Smooth muscle cell (in vitro differentiated cells): Measurements from ENCODE around the gene MANBA. TPM values are rescaled to one million over a fixed set of nuclear protein-coding genes. Genes with fewer than 3 reads are reported as not detected.

ENCODE experiments used
- DNase-seq: peaks from one replicate; lab custom pipeline; 2025; ENCODE audit not compliant: unreplicated experiment; lab: John Stamatoyannopoulos, UW
- H2AFZ ChIP-seq: fragments of 200-600 bp; sonication (generic); 2 replicates; pipeline ENCODE4 v1.6.0; 2016; ENCODE audit warnings: antibody characterized with exemption, low read depth, mild to moderate bottlenecking
- H3F3A ChIP-seq: fragments of 200-600 bp; sonication (generic); 2 replicates; pipeline ENCODE4 v1.6.0; 2017; ENCODE audit warnings: antibody characterized with exemption, low read depth
- H3K27ac ChIP-seq: fragments of 200-600 bp; sonication (generic); 2 replicates; pipeline ENCODE4 v1.5.1; 2016; ENCODE audit warnings: low read depth, mild to moderate bottlenecking
- H3K27me3 ChIP-seq: fragments of 200-600 bp; sonication (generic); 2 replicates; pipeline ENCODE4 v1.6.1; 2016; ENCODE audit warnings: low read depth, mild to moderate bottlenecking
- H3K36me3 ChIP-seq: fragments of 200-600 bp; sonication (generic); 2 replicates; pipeline ENCODE4 v1.5.1; 2016; ENCODE audit warnings: low read depth
- H3K4me1 ChIP-seq: fragments of 200-600 bp; sonication (generic); 2 replicates; pipeline ENCODE4 v1.5.1; 2016; ENCODE audit warnings: low read depth
- H3K4me2 ChIP-seq: fragments of 200-600 bp; sonication (generic); 2 replicates; pipeline ENCODE4 v1.6.0; 2016; ENCODE audit warnings: mild to moderate bottlenecking
- H3K4me3 ChIP-seq: fragments of 200-600 bp; sonication (generic); 2 replicates; pipeline ENCODE4 v1.5.1; 2016; ENCODE audit warnings: mild to moderate bottlenecking
- H3K79me2 ChIP-seq: fragments of 200-600 bp; sonication (generic); 2 replicates; pipeline ENCODE4 v1.6.0; 2016; ENCODE audit warnings: low read depth, mild to moderate bottlenecking
- H3K9ac ChIP-seq: fragments of 200-600 bp; sonication (generic); 2 replicates; pipeline ENCODE4 v1.6.0; 2016; ENCODE audit warnings: low read depth
- H3K9me3 ChIP-seq: fragments of 200-600 bp; sonication (generic); replicated peaks from 2 replicates; pipeline ENCODE4 v1.5.1; 2016; ENCODE audit warnings: low read depth
- H4K20me1 ChIP-seq: fragments of 200-600 bp; sonication (generic); 2 replicates; pipeline ENCODE4 v1.6.0; 2016; ENCODE audit warnings: low read depth
- WGBS: methylation state at CpG from one replicate; pipeline ENCODE4 v1.1.7; 2016; ENCODE audit warnings: low lambda C conversion rate; 5-methylcytosine and 5-hydroxymethylcytosine counted together
- polyA plus RNA-seq: library from polyadenylated mRNA; unstranded; fragments of >200 nt; fragmentation: Nextera tagmentation; extraction: Ambion mirVana; gene quantifications from 2 replicates; pipeline ENCODE4 v1.2.1, GENCODE V29; 2016
- total RNA-seq: library from RNA; depleted of rRNA; stranded (reverse); fragments of >200 nt; gene quantifications from 2 replicates; pipeline ENCODE4 v1.2.3, GENCODE V29; 2014
- TF ChIP-seq, protein P1 (sequence below): fragments of 200-600 bp; sonication (generic); IDR thresholded peaks from 2 replicates; pipeline ENCODE4 v1.5.1; 2017; ENCODE audit warnings: borderline replicate concordance, mild to moderate bottlenecking, antibody characterized with exemption; ENCODE audit not compliant: insufficient read depth, poor library complexity, severe bottlenecking

Gene MANBA
- total and polyA plus RNA-seq, 2 experiments from 2014 or later: 58.1 to 99.9 TPM

DNA sequence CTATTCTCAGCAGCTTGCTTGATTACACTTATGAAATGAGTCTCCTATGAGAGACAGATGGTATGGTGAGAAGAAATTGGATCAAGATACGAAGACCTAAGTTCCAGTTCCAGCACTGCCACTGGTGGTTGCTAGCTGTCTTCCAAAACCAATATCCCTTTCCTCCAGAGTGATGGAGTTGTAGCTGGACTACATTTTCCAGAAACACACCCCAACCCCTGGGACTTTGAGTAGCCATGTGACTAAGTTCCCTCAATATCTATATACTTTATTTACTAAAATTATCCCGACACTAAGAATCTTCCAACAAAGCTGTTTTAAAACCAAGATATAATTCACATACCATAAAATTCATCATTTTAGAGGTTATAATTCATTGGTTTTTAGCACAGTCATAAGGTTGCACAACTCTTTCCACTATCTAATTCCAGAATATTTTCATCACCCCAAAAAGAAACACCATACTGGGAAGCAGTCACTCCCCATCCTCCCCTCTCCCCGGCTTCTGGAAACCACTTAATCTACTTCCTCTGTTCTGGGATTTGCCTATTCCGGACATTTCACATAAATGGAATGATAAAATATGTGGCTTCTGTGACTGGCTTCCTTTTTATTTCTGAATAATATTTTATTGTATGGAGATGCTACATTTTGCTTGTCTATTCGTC, 118.0 kb downstream of the MANBA start:
- H3K27ac ChIP-seq: peak overlapping the region; percentile 84
- H3K9me3 ChIP-seq: no peaks in the 10 kb centered on the region
- H3K4me1 ChIP-seq: peaks cover 3% of the 10 kb centered on the region
- peaks cover 16% of the 10 kb centered on the region for H3F3A ChIP-seq
- 59% methylated on average over 5 of the region's 5 CpGs for WGBS
- H3K9ac ChIP-seq: peak overlapping the region; percentile 23
- no peaks in the 10 kb centered on the region for H3K79me2 ChIP-seq
- no peak overlapping the region for H3K4me3 ChIP-seq
- H3K27me3 ChIP-seq: no peaks in the 10 kb centered on the region
- TF ChIP-seq, protein P1, sequence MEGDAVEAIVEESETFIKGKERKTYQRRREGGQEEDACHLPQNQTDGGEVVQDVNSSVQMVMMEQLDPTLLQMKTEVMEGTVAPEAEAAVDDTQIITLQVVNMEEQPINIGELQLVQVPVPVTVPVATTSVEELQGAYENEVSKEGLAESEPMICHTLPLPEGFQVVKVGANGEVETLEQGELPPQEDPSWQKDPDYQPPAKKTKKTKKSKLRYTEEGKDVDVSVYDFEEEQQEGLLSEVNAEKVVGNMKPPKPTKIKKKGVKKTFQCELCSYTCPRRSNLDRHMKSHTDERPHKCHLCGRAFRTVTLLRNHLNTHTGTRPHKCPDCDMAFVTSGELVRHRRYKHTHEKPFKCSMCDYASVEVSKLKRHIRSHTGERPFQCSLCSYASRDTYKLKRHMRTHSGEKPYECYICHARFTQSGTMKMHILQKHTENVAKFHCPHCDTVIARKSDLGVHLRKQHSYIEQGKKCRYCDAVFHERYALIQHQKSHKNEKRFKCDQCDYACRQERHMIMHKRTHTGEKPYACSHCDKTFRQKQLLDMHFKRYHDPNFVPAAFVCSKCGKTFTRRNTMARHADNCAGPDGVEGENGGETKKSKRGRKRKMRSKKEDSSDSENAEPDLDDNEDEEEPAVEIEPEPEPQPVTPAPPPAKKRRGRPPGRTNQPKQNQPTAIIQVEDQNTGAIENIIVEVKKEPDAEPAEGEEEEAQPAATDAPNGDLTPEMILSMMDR: no peak
- H4K20me1 ChIP-seq: no peaks in the 10 kb centered on the region
- H3K36me3 ChIP-seq: peaks cover 36% of the 10 kb centered on the region
- DNase-seq: no peak
- no peak overlapping the region for H2AFZ ChIP-seq
- peak overlapping the region; percentile 6 for H3K4me2 ChIP-seq

GRCh38 chr4:102641793-102642192, 119.0 kb downstream of the MANBA start:
- no peaks in the 10 kb centered on the region for H3K27me3 ChIP-seq
- peaks cover 16% of the 10 kb centered on the region for H3F3A ChIP-seq
- H3K9me3 ChIP-seq: no peaks in the 10 kb centered on the region
- H3K9ac ChIP-seq: peak overlapping the region; percentile 23
- no peak for DNase-seq
- no peak overlapping the region for H3K4me2 ChIP-seq
- peaks cover 3% of the 10 kb centered on the region for H3K4me1 ChIP-seq
- no peaks in the 10 kb centered on the region for H4K20me1 ChIP-seq
- H3K27ac ChIP-seq: peak overlapping the region; percentile 84
- H3K36me3 ChIP-seq: peaks cover 38% of the 10 kb centered on the region
- TF ChIP-seq, protein P1: no peak
- no peak overlapping the region for H3K4me3 ChIP-seq
- no peak overlapping the region for H2AFZ ChIP-seq
- H3K79me2 ChIP-seq: no peaks in the 10 kb centered on the region

DNA sequence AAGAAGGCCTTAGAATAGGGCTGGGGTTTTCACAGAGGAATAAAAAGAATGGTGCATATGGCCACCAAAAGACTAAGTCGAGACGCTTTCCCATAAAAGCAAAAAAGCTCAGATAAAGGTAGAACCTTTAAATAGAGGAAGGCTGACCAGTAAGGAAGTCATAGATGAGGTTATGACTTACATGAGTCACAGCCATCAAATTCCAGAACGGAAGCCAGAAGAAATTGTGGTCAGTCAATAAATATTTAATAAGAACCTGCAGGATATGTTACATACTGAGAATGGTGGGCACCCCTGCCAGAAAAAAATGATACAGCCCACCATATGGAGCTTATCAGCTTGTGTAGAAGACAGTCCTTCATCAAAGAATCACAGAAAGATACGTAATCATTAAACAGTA, 120.1 kb downstream of the MANBA start:
- no peak overlapping the region for H2AFZ ChIP-seq
- peak overlapping the region; percentile 2 for H3K4me2 ChIP-seq
- H3K79me2 ChIP-seq: no peaks in the 10 kb centered on the region
- H3K36me3 ChIP-seq: peaks cover 28% of the 10 kb centered on the region
- DNase-seq: no peak
- H3K4me3 ChIP-seq: no peak overlapping the region
- H3K27me3 ChIP-seq: no peaks in the 10 kb centered on the region
- WGBS: 45% methylated on average over 4 of the region's 4 CpGs
- peaks cover 3% of the 10 kb centered on the region for H3K4me1 ChIP-seq
- H3F3A ChIP-seq: peaks cover 16% of the 10 kb centered on the region
- peak overlapping the region; percentile 84 for H3K27ac ChIP-seq
- TF ChIP-seq, protein P1: no peak
- H4K20me1 ChIP-seq: no peaks in the 10 kb centered on the region
- H3K9ac ChIP-seq: no peak overlapping the region
- H3K9me3 ChIP-seq: no peaks in the 10 kb centered on the region

DNA sequence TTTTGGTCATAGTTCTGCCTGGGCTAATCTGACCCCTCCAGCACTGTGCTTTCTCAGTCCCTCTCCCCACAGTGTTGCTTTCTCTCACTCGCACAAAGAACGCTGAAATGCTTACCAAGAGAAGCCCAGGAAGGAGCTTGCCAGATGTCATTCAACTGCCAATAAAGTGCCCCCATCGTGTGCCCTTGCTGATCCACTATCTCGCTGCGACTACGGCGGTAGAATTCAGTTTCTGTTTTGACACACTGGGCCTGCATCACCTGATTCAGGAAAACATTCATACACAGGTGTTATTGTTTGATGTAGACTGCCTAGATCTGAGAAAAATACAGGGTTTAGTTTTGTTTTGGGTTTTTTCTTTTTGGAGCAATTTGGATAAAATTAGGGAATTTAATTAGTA, 121.2 kb downstream of the MANBA start:
- H3F3A ChIP-seq: peaks cover 16% of the 10 kb centered on the region
- TF ChIP-seq, protein P1: no peak
- H4K20me1 ChIP-seq: no peaks in the 10 kb centered on the region
- H3K9me3 ChIP-seq: no peaks in the 10 kb centered on the region
- H3K9ac ChIP-seq: no peak overlapping the region
- H3K4me3 ChIP-seq: no peak overlapping the region
- H3K79me2 ChIP-seq: no peaks in the 10 kb centered on the region
- DNase-seq: no peak
- H3K4me2 ChIP-seq: no peak overlapping the region
- H3K27ac ChIP-seq: peak overlapping the region; percentile 84
- no peak overlapping the region for H2AFZ ChIP-seq
- peaks cover 3% of the 10 kb centered on the region for H3K4me1 ChIP-seq
- WGBS: 95% methylated on average over 7 of the region's 7 CpGs
- H3K27me3 ChIP-seq: no peaks in the 10 kb centered on the region
- H3K36me3 ChIP-seq: peaks cover 19% of the 10 kb centered on the region
